WTC11 (cell line): ENCODE data around the gene PRSS38. TPM values are rescaled to one million over a fixed set of nuclear protein-coding genes. Genes with fewer than 3 reads are reported as not detected.

Experiments
- ATAC-seq: fragments of 200-7000 bp; cut with Tn5 transposase; 2 replicates; pipeline ENCODE4 v1.10.0; 2021; ENCODE audit warnings: mild to moderate bottlenecking, moderate library complexity
- CTCF ChIA-PET: fragments of 300-600 bp; sonication (Branson Sonifier 250); formaldehyde crosslinking; loops from one replicate; lab custom pipeline; 2021; ENCODE audit warnings: antibody characterized with exemption; lab: Charles Lee
- POLR2A ChIA-PET: fragments of 350-600 bp; sonication (Branson Sonifier 250); formaldehyde crosslinking; loops from one replicate; lab custom pipeline; 2021; ENCODE audit warnings: antibody characterized with exemption; lab: Charles Lee
- DNase-seq: peaks from one replicate; pipeline ENCODE4 v3.0.0; 2021; ENCODE audit warnings: low spot score
- H3K27ac Mint-ChIP-seq: 2 replicates; pipeline ENCODE4 v1.8.0; 2021; ENCODE audit warnings: mixed read lengths
- H3K27me3 Mint-ChIP-seq: 2 replicates; pipeline ENCODE4 v1.8.0; 2021; ENCODE audit warnings: low read depth, mild to moderate bottlenecking, moderate library complexity, mixed read lengths
- H3K36me3 Mint-ChIP-seq: 2 replicates; pipeline ENCODE4 v1.8.0; 2021; ENCODE audit warnings: mixed read lengths
- H3K4me1 Mint-ChIP-seq: 2 replicates; pipeline ENCODE4 v1.8.0; 2022; ENCODE audit warnings: mixed read lengths
- H3K4me3 Mint-ChIP-seq: 2 replicates; pipeline ENCODE4 v1.8.0; 2021; ENCODE audit warnings: mild to moderate bottlenecking, moderate library complexity, mixed read lengths
- H3K9me3 Mint-ChIP-seq: 2 replicates; pipeline ENCODE4 v1.8.0; 2021; ENCODE audit warnings: mixed read lengths
- ATF1 ChIP-seq: sonication (generic); formaldehyde crosslinking; IDR thresholded peaks from 2 replicates; pipeline ENCODE4 v1.8.1; 2023; ENCODE audit warnings: mild to moderate bottlenecking, moderate library complexity, missing genetic modification reagents
- CREB1 ChIP-seq: sonication (generic); formaldehyde crosslinking; IDR thresholded peaks from 2 replicates; pipeline ENCODE4 v1.8.0; 2023; ENCODE audit warnings: mild to moderate bottlenecking, missing genetic modification reagents
- CREM ChIP-seq: sonication (generic); formaldehyde crosslinking; IDR thresholded peaks from 2 replicates; pipeline ENCODE4 v1.8.1; 2022; ENCODE audit warnings: mild to moderate bottlenecking, missing genetic modification reagents, moderate library complexity
- ESRRA ChIP-seq: sonication (generic); formaldehyde crosslinking; IDR thresholded peaks from 2 replicates; pipeline ENCODE4 v1.8.1; 2022; ENCODE audit warnings: mild to moderate bottlenecking, missing genetic modification reagents, borderline replicate concordance
- ETV6 ChIP-seq: sonication (generic); formaldehyde crosslinking; IDR thresholded peaks from 2 replicates; pipeline ENCODE4 v1.8.1; 2022; ENCODE audit warnings: mild to moderate bottlenecking, missing genetic modification reagents
- FOXK1 ChIP-seq: sonication (generic); formaldehyde crosslinking; IDR thresholded peaks from 2 replicates; pipeline ENCODE4 v1.8.0; 2022; ENCODE audit warnings: mild to moderate bottlenecking, moderate library complexity, missing genetic modification reagents
- NFATC4 ChIP-seq: fragments of 250-450 bp; sonication (Bioruptor Pico); IDR thresholded peaks from 2 replicates; pipeline ENCODE4 v1.9.0; 2021; ENCODE audit warnings: mild to moderate bottlenecking
- NFYB ChIP-seq: sonication (generic); formaldehyde crosslinking; conservative IDR thresholded peaks from 2 replicates; pipeline ENCODE4 v1.8.0; 2022; ENCODE audit warnings: low read depth, missing genetic modification reagents
- NR1H2 ChIP-seq: sonication (generic); formaldehyde crosslinking; IDR thresholded peaks from 2 replicates; pipeline ENCODE4 v1.9.0; 2021; ENCODE audit warnings: mild to moderate bottlenecking, moderate library complexity, missing genetic modification reagents
- NR2C2 ChIP-seq: sonication (generic); formaldehyde crosslinking; IDR thresholded peaks from 2 replicates; pipeline ENCODE4 v1.8.0; 2022; ENCODE audit warnings: mild to moderate bottlenecking, missing genetic modification reagents
- SMAD4 ChIP-seq: sonication (generic); formaldehyde crosslinking; IDR thresholded peaks from 2 replicates; pipeline ENCODE4 v1.8.0; 2022; ENCODE audit warnings: mild to moderate bottlenecking, missing genetic modification reagents
- SOX15 ChIP-seq: fragments of 250-450 bp; sonication (Bioruptor Pico); IDR thresholded peaks from 2 replicates; pipeline ENCODE4 v1.9.0; 2021; ENCODE audit warnings: mild to moderate bottlenecking
- TEAD1 ChIP-seq: sonication (generic); formaldehyde crosslinking; IDR thresholded peaks from 2 replicates; pipeline ENCODE4 v1.8.0; 2022; ENCODE audit warnings: mild to moderate bottlenecking, missing genetic modification reagents
- ZBTB21 ChIP-seq: sonication (generic); formaldehyde crosslinking; IDR thresholded peaks from 2 replicates; pipeline ENCODE4 v1.8.1; 2023; ENCODE audit warnings: mild to moderate bottlenecking, missing genetic modification reagents, borderline replicate concordance
- total RNA-seq: library from RNA; stranded (reverse); gene quantifications from 3 replicates; pipeline ENCODE4 v1.2.3, GENCODE V29; 2021
- TF ChIP-seq, protein P1 (sequence below): fragments of 250-450 bp; sonication (Bioruptor Pico); IDR thresholded peaks from 2 replicates; pipeline ENCODE4 v1.9.0; 2021; ENCODE audit warnings: moderate library complexity, mild to moderate bottlenecking, inconsistent platforms, borderline replicate concordance
- TF ChIP-seq, protein P2 (sequence below): sonication (generic); formaldehyde crosslinking; IDR thresholded peaks from 2 replicates; pipeline ENCODE4 v1.8.0; 2022; ENCODE audit warnings: missing genetic modification reagents
- TF ChIP-seq, protein P3 (sequence below): fragments of 200-600 bp; IDR thresholded peaks from 2 replicates; pipeline ENCODE4 v1.8.0; 2022; ENCODE audit warnings: antibody characterized with exemption
- TF ChIP-seq, protein P4 (sequence below): sonication (generic); formaldehyde crosslinking; IDR thresholded peaks from 2 replicates; pipeline ENCODE4 v1.8.1; 2023; ENCODE audit warnings: mild to moderate bottlenecking, missing genetic modification reagents
- TF ChIP-seq, protein P5 (sequence below): sonication (generic); formaldehyde crosslinking; IDR thresholded peaks from 2 replicates; pipeline ENCODE4 v1.8.0; 2022; ENCODE audit warnings: mild to moderate bottlenecking, missing genetic modification reagents
- TF ChIP-seq, protein P6 (sequence below): fragments of 250-450 bp; sonication (Bioruptor Pico); IDR thresholded peaks from 2 replicates; pipeline ENCODE4 v2.1.2; 2022; ENCODE audit warnings: mild to moderate bottlenecking, moderate library complexity
- TF ChIP-seq, protein P7 (sequence below): fragments of 250-450 bp; sonication (Bioruptor Pico); IDR thresholded peaks from 2 replicates; pipeline ENCODE4 v1.8.0; 2021; ENCODE audit warnings: mild to moderate bottlenecking
- TF ChIP-seq, protein P8 (sequence below): sonication (generic); formaldehyde crosslinking; IDR thresholded peaks from 2 replicates; pipeline ENCODE4 v1.8.1; 2023; ENCODE audit warnings: mild to moderate bottlenecking, missing genetic modification reagents, moderate library complexity
- TF ChIP-seq, protein P9 (sequence below): sonication (generic); formaldehyde crosslinking; conservative IDR thresholded peaks from 2 replicates; pipeline ENCODE4 v1.8.1; 2022; ENCODE audit warnings: mild to moderate bottlenecking, missing genetic modification reagents

Gene PRSS38
- total RNA-seq, 1 experiment from 2014 or later = not detected

DNA sequence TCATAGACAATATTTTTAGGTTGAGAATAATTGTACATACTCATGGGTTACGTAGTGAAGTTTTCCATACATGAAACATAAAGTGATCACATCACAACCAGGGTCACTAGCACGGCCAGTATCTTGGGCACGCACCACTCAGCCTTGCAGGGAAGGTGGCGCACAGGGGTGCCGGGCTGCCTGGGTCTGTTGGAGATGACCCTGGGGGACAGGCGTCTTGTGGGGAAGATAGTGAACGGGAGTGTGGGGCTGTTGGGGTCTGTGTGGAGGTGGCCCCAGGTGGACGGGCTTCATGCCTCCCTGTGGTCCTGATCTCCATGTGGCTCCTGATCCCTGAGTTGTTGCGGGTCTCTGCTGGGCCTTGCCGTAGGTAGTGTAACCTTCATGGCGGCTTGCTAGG is 38.3 kb upstream of the PRSS38 start:
- H3K27me3 Mint-ChIP-seq = no peaks in the 10 kb centered on the region

DNA sequence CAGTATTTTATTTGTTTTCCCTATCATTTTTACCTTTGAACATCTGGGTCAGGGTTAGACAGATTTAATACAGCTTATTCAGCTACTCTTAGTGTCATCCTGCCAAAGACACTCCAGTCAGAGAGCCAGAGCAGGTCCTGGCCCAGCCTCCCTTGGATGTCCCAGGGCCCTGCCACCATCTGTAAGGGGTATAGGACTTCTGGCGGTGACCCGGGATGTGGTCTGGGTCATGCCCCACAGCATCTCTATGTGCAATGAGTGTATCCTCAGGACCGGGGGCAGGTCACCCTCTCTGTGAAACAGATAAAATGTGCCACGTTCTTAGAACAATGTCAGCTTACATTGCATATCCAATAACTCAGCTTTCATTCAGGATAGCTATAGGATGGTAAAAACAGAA is 37.8 kb upstream of the PRSS38 start:
- H3K27me3 Mint-ChIP-seq = no peaks in the 10 kb centered on the region
- H3K36me3 Mint-ChIP-seq = peaks cover 4% of the 10 kb centered on the region; the same call in 1 of the 2 replicates
- no peak overlapping the region for H3K4me3 Mint-ChIP-seq
- no peak overlapping the region for H3K27ac Mint-ChIP-seq
- POLR2A ChIA-PET = no interaction called here
- no peaks in the 10 kb centered on the region for H3K9me3 Mint-ChIP-seq
- CTCF ChIA-PET = no interaction called here
- DNase-seq (no peak), ATAC-seq (no peak)
- H3K4me1 Mint-ChIP-seq = no peaks in the 10 kb centered on the region
- TF ChIP-seq ZBTB21 (no peak), TEAD1 (no peak), ESRRA (no peak), FOXK1 (CRISPR knock-in tag) (no peak), CREB1 (CRISPR knock-in tag) (no peak), ATF1 (CRISPR knock-in tag) (no peak), CREM (CRISPR knock-in tag) (no peak), NR2C2 (CRISPR knock-in tag) (no peak), NFATC4 (no peak), NFYB (CRISPR knock-in tag) (no peak), ETV6 (CRISPR knock-in tag) (no peak), SOX15 (CRISPR knock-in tag) (no peak)
- TF ChIP-seq, protein P1, sequence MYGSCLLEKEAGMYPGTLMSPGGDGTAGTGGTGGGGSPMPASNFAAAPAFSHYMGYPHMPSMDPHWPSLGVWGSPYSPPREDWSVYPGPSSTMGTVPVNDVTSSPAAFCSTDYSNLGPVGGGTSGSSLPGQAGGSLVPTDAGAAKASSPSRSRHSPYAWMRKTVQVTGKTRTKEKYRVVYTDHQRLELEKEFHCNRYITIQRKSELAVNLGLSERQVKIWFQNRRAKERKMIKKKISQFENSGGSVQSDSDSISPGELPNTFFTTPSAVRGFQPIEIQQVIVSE (CRISPR knock-in tag) = no peak
- TF ChIP-seq, protein P2, sequence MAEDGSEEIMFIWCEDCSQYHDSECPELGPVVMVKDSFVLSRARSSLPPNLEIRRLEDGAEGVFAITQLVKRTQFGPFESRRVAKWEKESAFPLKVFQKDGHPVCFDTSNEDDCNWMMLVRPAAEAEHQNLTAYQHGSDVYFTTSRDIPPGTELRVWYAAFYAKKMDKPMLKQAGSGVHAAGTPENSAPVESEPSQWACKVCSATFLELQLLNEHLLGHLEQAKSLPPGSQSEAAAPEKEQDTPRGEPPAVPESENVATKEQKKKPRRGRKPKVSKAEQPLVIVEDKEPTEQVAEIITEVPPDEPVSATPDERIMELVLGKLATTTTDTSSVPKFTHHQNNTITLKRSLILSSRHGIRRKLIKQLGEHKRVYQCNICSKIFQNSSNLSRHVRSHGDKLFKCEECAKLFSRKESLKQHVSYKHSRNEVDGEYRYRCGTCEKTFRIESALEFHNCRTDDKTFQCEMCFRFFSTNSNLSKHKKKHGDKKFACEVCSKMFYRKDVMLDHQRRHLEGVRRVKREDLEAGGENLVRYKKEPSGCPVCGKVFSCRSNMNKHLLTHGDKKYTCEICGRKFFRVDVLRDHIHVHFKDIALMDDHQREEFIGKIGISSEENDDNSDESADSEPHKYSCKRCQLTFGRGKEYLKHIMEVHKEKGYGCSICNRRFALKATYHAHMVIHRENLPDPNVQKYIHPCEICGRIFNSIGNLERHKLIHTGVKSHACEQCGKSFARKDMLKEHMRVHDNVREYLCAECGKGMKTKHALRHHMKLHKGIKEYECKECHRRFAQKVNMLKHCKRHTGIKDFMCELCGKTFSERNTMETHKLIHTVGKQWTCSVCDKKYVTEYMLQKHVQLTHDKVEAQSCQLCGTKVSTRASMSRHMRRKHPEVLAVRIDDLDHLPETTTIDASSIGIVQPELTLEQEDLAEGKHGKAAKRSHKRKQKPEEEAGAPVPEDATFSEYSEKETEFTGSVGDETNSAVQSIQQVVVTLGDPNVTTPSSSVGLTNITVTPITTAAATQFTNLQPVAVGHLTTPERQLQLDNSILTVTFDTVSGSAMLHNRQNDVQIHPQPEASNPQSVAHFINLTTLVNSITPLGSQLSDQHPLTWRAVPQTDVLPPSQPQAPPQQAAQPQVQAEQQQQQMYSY (CRISPR knock-in tag) = no peak
- TF ChIP-seq, protein P3, sequence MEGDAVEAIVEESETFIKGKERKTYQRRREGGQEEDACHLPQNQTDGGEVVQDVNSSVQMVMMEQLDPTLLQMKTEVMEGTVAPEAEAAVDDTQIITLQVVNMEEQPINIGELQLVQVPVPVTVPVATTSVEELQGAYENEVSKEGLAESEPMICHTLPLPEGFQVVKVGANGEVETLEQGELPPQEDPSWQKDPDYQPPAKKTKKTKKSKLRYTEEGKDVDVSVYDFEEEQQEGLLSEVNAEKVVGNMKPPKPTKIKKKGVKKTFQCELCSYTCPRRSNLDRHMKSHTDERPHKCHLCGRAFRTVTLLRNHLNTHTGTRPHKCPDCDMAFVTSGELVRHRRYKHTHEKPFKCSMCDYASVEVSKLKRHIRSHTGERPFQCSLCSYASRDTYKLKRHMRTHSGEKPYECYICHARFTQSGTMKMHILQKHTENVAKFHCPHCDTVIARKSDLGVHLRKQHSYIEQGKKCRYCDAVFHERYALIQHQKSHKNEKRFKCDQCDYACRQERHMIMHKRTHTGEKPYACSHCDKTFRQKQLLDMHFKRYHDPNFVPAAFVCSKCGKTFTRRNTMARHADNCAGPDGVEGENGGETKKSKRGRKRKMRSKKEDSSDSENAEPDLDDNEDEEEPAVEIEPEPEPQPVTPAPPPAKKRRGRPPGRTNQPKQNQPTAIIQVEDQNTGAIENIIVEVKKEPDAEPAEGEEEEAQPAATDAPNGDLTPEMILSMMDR = no peak
- TF ChIP-seq, protein P4, sequence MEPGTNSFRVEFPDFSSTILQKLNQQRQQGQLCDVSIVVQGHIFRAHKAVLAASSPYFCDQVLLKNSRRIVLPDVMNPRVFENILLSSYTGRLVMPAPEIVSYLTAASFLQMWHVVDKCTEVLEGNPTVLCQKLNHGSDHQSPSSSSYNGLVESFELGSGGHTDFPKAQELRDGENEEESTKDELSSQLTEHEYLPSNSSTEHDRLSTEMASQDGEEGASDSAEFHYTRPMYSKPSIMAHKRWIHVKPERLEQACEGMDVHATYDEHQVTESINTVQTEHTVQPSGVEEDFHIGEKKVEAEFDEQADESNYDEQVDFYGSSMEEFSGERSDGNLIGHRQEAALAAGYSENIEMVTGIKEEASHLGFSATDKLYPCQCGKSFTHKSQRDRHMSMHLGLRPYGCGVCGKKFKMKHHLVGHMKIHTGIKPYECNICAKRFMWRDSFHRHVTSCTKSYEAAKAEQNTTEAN (CRISPR knock-in tag) = no peak
- TF ChIP-seq, protein P5, sequence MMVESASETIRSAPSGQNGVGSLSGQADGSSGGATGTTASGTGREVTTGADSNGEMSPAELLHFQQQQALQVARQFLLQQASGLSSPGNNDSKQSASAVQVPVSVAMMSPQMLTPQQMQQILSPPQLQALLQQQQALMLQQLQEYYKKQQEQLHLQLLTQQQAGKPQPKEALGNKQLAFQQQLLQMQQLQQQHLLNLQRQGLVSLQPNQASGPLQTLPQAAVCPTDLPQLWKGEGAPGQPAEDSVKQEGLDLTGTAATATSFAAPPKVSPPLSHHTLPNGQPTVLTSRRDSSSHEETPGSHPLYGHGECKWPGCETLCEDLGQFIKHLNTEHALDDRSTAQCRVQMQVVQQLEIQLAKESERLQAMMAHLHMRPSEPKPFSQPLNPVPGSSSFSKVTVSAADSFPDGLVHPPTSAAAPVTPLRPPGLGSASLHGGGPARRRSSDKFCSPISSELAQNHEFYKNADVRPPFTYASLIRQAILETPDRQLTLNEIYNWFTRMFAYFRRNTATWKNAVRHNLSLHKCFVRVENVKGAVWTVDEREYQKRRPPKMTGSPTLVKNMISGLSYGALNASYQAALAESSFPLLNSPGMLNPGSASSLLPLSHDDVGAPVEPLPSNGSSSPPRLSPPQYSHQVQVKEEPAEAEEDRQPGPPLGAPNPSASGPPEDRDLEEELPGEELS = no peak

More for the DNA sequence above, 38.3 kb upstream of the PRSS38 start:
- no peaks in the 10 kb centered on the region for H3K4me1 Mint-ChIP-seq
- ChIA-PET POLR2A (no interaction called here), CTCF (no interaction called here)
- no peak overlapping the region for H3K4me3 Mint-ChIP-seq
- H3K36me3 Mint-ChIP-seq = peaks cover 5% of the 10 kb centered on the region; the same call in 1 of the 2 replicates
- ATAC-seq (no peak), DNase-seq (no peak)
- no peaks in the 10 kb centered on the region for H3K9me3 Mint-ChIP-seq
- TF ChIP-seq, protein P6, sequence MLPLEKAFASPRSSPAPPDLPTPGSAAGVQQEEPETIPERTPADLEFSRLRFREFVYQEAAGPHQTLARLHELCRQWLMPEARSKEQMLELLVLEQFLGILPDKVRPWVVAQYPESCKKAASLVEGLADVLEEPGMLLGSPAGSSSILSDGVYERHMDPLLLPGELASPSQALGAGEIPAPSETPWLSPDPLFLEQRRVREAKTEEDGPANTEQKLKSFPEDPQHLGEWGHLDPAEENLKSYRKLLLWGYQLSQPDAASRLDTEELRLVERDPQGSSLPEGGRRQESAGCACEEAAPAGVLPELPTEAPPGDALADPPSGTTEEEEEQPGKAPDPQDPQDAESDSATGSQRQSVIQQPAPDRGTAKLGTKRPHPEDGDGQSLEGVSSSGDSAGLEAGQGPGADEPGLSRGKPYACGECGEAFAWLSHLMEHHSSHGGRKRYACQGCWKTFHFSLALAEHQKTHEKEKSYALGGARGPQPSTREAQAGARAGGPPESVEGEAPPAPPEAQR (CRISPR knock-in tag) = no peak
- TF ChIP-seq, protein P7, sequence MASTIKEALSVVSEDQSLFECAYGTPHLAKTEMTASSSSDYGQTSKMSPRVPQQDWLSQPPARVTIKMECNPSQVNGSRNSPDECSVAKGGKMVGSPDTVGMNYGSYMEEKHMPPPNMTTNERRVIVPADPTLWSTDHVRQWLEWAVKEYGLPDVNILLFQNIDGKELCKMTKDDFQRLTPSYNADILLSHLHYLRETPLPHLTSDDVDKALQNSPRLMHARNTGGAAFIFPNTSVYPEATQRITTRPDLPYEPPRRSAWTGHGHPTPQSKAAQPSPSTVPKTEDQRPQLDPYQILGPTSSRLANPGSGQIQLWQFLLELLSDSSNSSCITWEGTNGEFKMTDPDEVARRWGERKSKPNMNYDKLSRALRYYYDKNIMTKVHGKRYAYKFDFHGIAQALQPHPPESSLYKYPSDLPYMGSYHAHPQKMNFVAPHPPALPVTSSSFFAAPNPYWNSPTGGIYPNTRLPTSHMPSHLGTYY = no peak
- TF ChIP-seq, protein P8, sequence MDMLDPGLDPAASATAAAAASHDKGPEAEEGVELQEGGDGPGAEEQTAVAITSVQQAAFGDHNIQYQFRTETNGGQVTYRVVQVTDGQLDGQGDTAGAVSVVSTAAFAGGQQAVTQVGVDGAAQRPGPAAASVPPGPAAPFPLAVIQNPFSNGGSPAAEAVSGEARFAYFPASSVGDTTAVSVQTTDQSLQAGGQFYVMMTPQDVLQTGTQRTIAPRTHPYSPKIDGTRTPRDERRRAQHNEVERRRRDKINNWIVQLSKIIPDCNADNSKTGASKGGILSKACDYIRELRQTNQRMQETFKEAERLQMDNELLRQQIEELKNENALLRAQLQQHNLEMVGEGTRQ = no peak
- TF ChIP-seq, protein P9, sequence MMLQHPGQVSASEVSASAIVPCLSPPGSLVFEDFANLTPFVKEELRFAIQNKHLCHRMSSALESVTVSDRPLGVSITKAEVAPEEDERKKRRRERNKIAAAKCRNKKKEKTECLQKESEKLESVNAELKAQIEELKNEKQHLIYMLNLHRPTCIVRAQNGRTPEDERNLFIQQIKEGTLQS = no peak
- TF ChIP-seq SMAD4 (no peak), NR1H2 (CRISPR knock-in tag) (no peak)
- H3K27ac Mint-ChIP-seq = no peak overlapping the region
